Type B pancreatic cell (in vitro differentiated cells): ENCODE results near the gene TSBP1. TPM values are rescaled to one million over a fixed set of nuclear protein-coding genes. Genes with fewer than 3 reads are reported as not detected.

Source experiments
- DNase-seq: peaks from one replicate; pipeline ENCODE4 v3.0.0; 2021; ENCODE audit warnings: mixed read lengths; ENCODE audit not compliant: unreplicated experiment; ENCODE audit errors: extremely low spot score
- H3K27ac Mint-ChIP-seq: 2 replicates; pipeline ENCODE4 v1.8.0; 2021; ENCODE audit warnings: mild to moderate bottlenecking, mixed read lengths
- H3K27me3 Mint-ChIP-seq: 2 replicates; pipeline ENCODE4 v1.8.0; 2021; ENCODE audit warnings: mixed read lengths
- H3K36me3 Mint-ChIP-seq: 2 replicates; pipeline ENCODE4 v1.8.0; 2021; ENCODE audit warnings: mixed read lengths
- H3K4me1 Mint-ChIP-seq: one replicate; pipeline ENCODE4 v1.8.0; 2021; ENCODE audit warnings: mixed read lengths; ENCODE audit not compliant: unreplicated experiment
- H3K4me3 Mint-ChIP-seq: 2 replicates; pipeline ENCODE4 v1.8.0; 2021; ENCODE audit warnings: mild to moderate bottlenecking, mixed read lengths
- H3K9me3 Mint-ChIP-seq: 2 replicates; pipeline ENCODE4 v1.8.0; 2021; ENCODE audit warnings: mixed read lengths
- total RNA-seq: library from RNA; stranded (reverse); gene quantifications from 2 replicates; pipeline ENCODE4 v1.2.1, GENCODE V29; 2021; ENCODE audit warnings: low replicate concordance
- TF ChIP-seq, protein P1 (sequence below): fragments of 200-600 bp; sonication (generic); conservative IDR thresholded peaks from 2 replicates; pipeline ENCODE4 v1.5.0; 2021; ENCODE audit warnings: antibody characterized with exemption, mild to moderate bottlenecking

The TSBP1 gene
- total RNA-seq, 1 donor from 2014 or later, result not detected

DNA sequence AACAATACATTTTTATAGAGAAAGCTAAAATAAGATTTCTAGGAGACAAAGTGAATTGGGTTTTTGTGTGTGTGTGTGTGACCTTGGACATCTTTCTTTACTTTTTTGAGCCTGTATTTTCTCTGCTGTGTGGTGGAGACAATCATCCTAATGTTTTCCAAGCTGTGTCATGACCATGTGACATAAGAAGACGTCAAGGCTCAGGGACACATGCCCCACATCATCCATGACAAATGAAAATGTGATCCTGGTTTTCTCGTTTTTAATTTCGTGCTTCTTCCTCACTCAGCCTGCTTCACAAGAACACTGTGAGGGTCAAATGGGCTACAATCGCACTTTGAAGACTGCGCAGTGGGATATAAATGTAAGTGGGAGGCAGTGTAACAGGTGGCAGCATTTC, 39.2 kb upstream of the TSBP1 start:
- Mint-ChIP-seq H3K27ac (no peak overlapping the region), H3K4me3 (no peak overlapping the region), H3K36me3 (no peaks in the 10 kb centered on the region), H3K27me3 (peaks cover 66% of the 10 kb centered on the region), H3K4me1 (peaks cover 4% of the 10 kb centered on the region), H3K9me3 (no peaks in the 10 kb centered on the region)
- DNase-seq, result no peak
- TF ChIP-seq, protein P1, sequence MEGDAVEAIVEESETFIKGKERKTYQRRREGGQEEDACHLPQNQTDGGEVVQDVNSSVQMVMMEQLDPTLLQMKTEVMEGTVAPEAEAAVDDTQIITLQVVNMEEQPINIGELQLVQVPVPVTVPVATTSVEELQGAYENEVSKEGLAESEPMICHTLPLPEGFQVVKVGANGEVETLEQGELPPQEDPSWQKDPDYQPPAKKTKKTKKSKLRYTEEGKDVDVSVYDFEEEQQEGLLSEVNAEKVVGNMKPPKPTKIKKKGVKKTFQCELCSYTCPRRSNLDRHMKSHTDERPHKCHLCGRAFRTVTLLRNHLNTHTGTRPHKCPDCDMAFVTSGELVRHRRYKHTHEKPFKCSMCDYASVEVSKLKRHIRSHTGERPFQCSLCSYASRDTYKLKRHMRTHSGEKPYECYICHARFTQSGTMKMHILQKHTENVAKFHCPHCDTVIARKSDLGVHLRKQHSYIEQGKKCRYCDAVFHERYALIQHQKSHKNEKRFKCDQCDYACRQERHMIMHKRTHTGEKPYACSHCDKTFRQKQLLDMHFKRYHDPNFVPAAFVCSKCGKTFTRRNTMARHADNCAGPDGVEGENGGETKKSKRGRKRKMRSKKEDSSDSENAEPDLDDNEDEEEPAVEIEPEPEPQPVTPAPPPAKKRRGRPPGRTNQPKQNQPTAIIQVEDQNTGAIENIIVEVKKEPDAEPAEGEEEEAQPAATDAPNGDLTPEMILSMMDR, result no peak

DNA sequence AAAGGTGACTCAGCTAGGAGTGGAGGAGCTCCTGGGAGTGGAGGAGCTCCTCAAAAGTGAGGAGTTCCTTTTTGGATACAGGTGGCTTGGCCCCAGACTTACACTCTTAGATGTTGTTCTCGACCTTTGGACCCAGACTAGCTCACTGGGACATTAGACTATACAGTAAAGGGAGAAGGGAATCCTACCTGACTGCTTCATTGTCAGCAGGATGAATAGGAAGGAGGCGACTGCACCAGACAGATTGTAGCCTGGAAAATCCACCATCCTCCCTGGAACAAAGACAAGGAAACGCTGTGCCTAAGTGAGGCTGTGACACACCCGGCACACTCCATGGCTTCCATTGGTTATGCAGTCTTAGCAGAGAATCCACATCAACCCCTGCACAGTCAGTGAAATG, 35.2 kb upstream of the TSBP1 start, which contains the start of gene BTNL2:
BTNL2 (minus strand) TSS at position 325 of the 400 bp plus-strand sequence; CDS start at position 267, 58 bp downstream.
- DNase-seq, result no peak
- Mint-ChIP-seq H3K36me3 (no peaks in the 10 kb centered on the region), H3K27ac (no peak within 1 kb of the TSS), H3K27me3 (peaks cover 56% of the 10 kb centered on the region), H3K4me3 (no peak within 1 kb of the TSS), H3K4me1 (no peaks in the 10 kb centered on the region), H3K9me3 (no peaks in the 10 kb centered on the region)
- TF ChIP-seq, protein P1, result no peak

GRCh38 chr6:32406197-32406596, 34.5 kb upstream of the TSBP1 start:
- no peak overlapping the region for H3K27ac Mint-ChIP-seq
- no peaks in the 10 kb centered on the region for H3K9me3 Mint-ChIP-seq
- no peaks in the 10 kb centered on the region for H3K36me3 Mint-ChIP-seq
- DNase-seq, result no peak
- H3K27me3 Mint-ChIP-seq, result peaks cover 55% of the 10 kb centered on the region
- H3K4me1 Mint-ChIP-seq, result no peaks in the 10 kb centered on the region
- no peak overlapping the region for H3K4me3 Mint-ChIP-seq
- TF ChIP-seq, protein P1, result no peak

- no peak for DNase-seq
- TF ChIP-seq, protein P1, result no peak
- no peak overlapping the region for H3K27ac Mint-ChIP-seq
Observed at GRCh38 chr6:32405656-32406055, 34.0 kb upstream of the TSBP1 start.

GRCh38 chr6:32402812-32403211, 31.1 kb upstream of the TSBP1 start:
- Mint-ChIP-seq H3K27me3 (peaks cover 44% of the 10 kb centered on the region), H3K27ac (no peak overlapping the region), H3K4me3 (no peak overlapping the region), H3K4me1 (no peaks in the 10 kb centered on the region), H3K9me3 (no peaks in the 10 kb centered on the region), H3K36me3 (no peaks in the 10 kb centered on the region)
- no peak for DNase-seq
- TF ChIP-seq, protein P1, result no peak

More at GRCh38 chr6:32405656-32406055, 34.0 kb upstream of the TSBP1 start:
- Mint-ChIP-seq H3K27me3 (peaks cover 53% of the 10 kb centered on the region), H3K4me1 (no peaks in the 10 kb centered on the region), H3K36me3 (no peaks in the 10 kb centered on the region), H3K9me3 (no peaks in the 10 kb centered on the region), H3K4me3 (no peak overlapping the region)
